GM12878 (cell line): ENCODE measurements around the gene POLR2F. TPM values are rescaled to one million over a fixed set of nuclear protein-coding genes. Genes with fewer than 3 reads are reported as not detected.

Experiments
- ATAC-seq: fragments of 200-7000 bp; cut with Tn5 transposase; 3 replicates; pipeline ENCODE4 v1.9.1; 2020; ENCODE audit warnings: mild to moderate bottlenecking, moderate library complexity
- BruUV-seq: library from RNA; stranded (reverse); fragments of 400-500 nt; replicated peaks from 2 replicates; lab custom pipeline; 2021; lab: Mats Ljungman, UMichigan
- CTCF ChIA-PET: fragments of 300-600 bp; sonication (Branson Sonifier 250); formaldehyde crosslinking; extraction: SDS; loops from one replicate; lab custom pipeline; 2021; ENCODE audit warnings: inconsistent platforms; lab: Yijun Ruan, JAX
- POLR2A ChIA-PET: fragments of 350-600 bp; formaldehyde crosslinking; extraction: SDS; loops from one replicate; lab custom pipeline; 2021; ENCODE audit warnings: inconsistent platforms; lab: Charles Lee
- RAD21 ChIA-PET: fragments of 300-600 bp; sonication (Branson Sonifier 250); formaldehyde crosslinking; loops from one replicate; lab custom pipeline; 2023; ENCODE audit warnings: antibody characterized with exemption; ENCODE audit not compliant: unreplicated experiment; lab: Charles Lee
- SMC1A ChIA-PET: fragments of 300-600 bp; sonication (Branson Sonifier 250); formaldehyde crosslinking; loops from one replicate; lab custom pipeline; 2023; ENCODE audit not compliant: unreplicated experiment, uncharacterized antibody; lab: Charles Lee
- DNase-seq: peaks from one replicate; pipeline ENCODE4 v3.0.0-alpha.2; 2011; ENCODE audit warnings: low read depth, low spot score
- FAIRE-seq: peaks from 3 replicates; lab custom pipeline; 2011; peaks lifted over from hg19 to GRCh38; lab: Jason Lieb, UNC
- H2AFZ ChIP-seq: 2 replicates; pipeline ENCODE4 v1.6.0; 2011; ENCODE audit warnings: low read depth, low read length, control low read depth; ENCODE audit not compliant: control insufficient read depth
- H3K27ac ChIP-seq: 2 replicates; pipeline ENCODE4 v1.5.1; 2011; ENCODE audit warnings: control low read depth; ENCODE audit not compliant: control insufficient read depth, insufficient read depth
- H3K27me3 ChIP-seq, 2 experiments: replicated peaks in 1 of 2; 2 replicates each; pipeline versions ENCODE4 v1.6.0 to v1.6.1; 2011; ENCODE audit warnings: low read length in 1 of 2; ENCODE audit not compliant: control insufficient read depth in 2 of 2, insufficient read depth in 2 of 2
- H3K36me3 ChIP-seq, 2 experiments: 2 replicates each; pipeline ENCODE4 v1.5.1; 2011; ENCODE audit warnings: low read length in 1 of 2; ENCODE audit not compliant: control insufficient read depth in 2 of 2, insufficient read depth in 2 of 2
- H3K4me1 ChIP-seq: 2 replicates; pipeline ENCODE4 v1.6.1; 2011; ENCODE audit warnings: mild to moderate bottlenecking, low read length, moderate library complexity, mixed read lengths; ENCODE audit not compliant: control insufficient read depth, insufficient read depth
- H3K4me2 ChIP-seq: 2 replicates; pipeline ENCODE4 v1.6.0; 2011; ENCODE audit warnings: control low read depth; ENCODE audit not compliant: control insufficient read depth, insufficient read depth
- H3K4me3 ChIP-seq: fragments of 200-600 bp; sonication (generic); 2 replicates; pipeline ENCODE4 v1.5.1; 2016
- H3K79me2 ChIP-seq: 2 replicates; pipeline ENCODE4 v1.6.0; 2011; ENCODE audit warnings: low read length; ENCODE audit not compliant: control insufficient read depth, insufficient read depth
- H3K9ac ChIP-seq: 2 replicates; pipeline ENCODE4 v1.8.0; 2011; ENCODE audit warnings: low read length, control low read depth, mixed read lengths; ENCODE audit not compliant: control insufficient read depth, insufficient read depth
- H3K9me3 ChIP-seq: replicated peaks from 3 replicates; pipeline ENCODE4 v1.5.1; 2011; ENCODE audit warnings: mild to moderate bottlenecking, low read length; ENCODE audit not compliant: control insufficient read depth, insufficient read depth
- H4K20me1 ChIP-seq: 2 replicates; pipeline ENCODE4 v1.6.0; 2011; ENCODE audit not compliant: control insufficient read depth, insufficient read depth
- BMI1 ChIP-seq: fragments of 450-650 bp; IDR thresholded peaks from 2 replicates; pipeline ENCODE4 v1.6.1; 2016; ENCODE audit warnings: mild to moderate bottlenecking, moderate library complexity, borderline replicate concordance
- E2F4 ChIP-seq: IDR thresholded peaks from 2 replicates; pipeline ENCODE4 v1.6.1; 2012; ENCODE audit warnings: low read depth, low read length, improper control_type of control experiment
- ESRRA ChIP-seq: IDR thresholded peaks from 2 replicates; pipeline ENCODE4 v1.6.1; 2012; ENCODE audit warnings: mild to moderate bottlenecking, low read length, improper control_type of control experiment
- FOS ChIP-seq: IDR thresholded peaks from 3 replicates; pipeline ENCODE4 v1.6.1; 2011; ENCODE audit warnings: borderline replicate concordance; ENCODE audit not compliant: insufficient read length; ENCODE audit errors: extremely low read depth
- GABPA ChIP-seq: IDR thresholded peaks from 2 replicates; pipeline ENCODE4 v1.6.1; 2014; ENCODE audit warnings: antibody characterized with exemption, low read depth, mild to moderate bottlenecking, inconsistent platforms
- IKZF1 ChIP-seq: fragments of 450-650 bp; conservative IDR thresholded peaks from 2 replicates; pipeline ENCODE4 v1.6.1; 2017; ENCODE audit warnings: antibody characterized with exemption, mild to moderate bottlenecking
- NFYB ChIP-seq: IDR thresholded peaks from 2 replicates; pipeline ENCODE4 v1.6.1; 2011; ENCODE audit warnings: low read depth, mild to moderate bottlenecking, low read length, improper control_type of control experiment, moderate library complexity; ENCODE audit not compliant: insufficient read depth
- NRF1 ChIP-seq: conservative IDR thresholded peaks from 2 replicates; pipeline ENCODE4 v1.6.1; 2011; ENCODE audit warnings: mild to moderate bottlenecking, low read depth, low read length, improper control_type of control experiment
- POLR2A ChIP-seq: IDR thresholded peaks from 2 replicates; pipeline ENCODE4 v1.6.1; 2011; ENCODE audit warnings: low read depth, mild to moderate bottlenecking, low read length
- RCOR1 ChIP-seq: conservative IDR thresholded peaks from 2 replicates; pipeline ENCODE4 v1.6.1; 2012; ENCODE audit warnings: low read depth, low read length, improper control_type of control experiment
- SIN3A ChIP-seq: IDR thresholded peaks from 2 replicates; pipeline ENCODE4 v1.6.1; 2012; ENCODE audit warnings: low read depth, low read length, improper control_type of control experiment
- SMC3 ChIP-seq: IDR thresholded peaks from 2 replicates; pipeline ENCODE4 v1.6.1; 2011; ENCODE audit warnings: low read length, improper control_type of control experiment, borderline replicate concordance
- SREBF2 ChIP-seq: IDR thresholded peaks from 2 replicates; pipeline ENCODE4 v1.6.1; 2012; ENCODE audit warnings: mild to moderate bottlenecking, low read length
- STAT3 ChIP-seq: IDR thresholded peaks from 2 replicates; pipeline ENCODE4 v1.6.1; 2011; ENCODE audit warnings: low read depth, low read length, improper control_type of control experiment
- ZNF24 ChIP-seq: fragments of 450-650 bp; IDR thresholded peaks from 2 replicates; pipeline ENCODE4 v1.6.1; 2017; ENCODE audit warnings: antibody characterized with exemption, mild to moderate bottlenecking
- WGBS: methylation state at CpG from one replicate; pipeline ENCODE4 v1.1.6; 2016; ENCODE audit warnings: low lambda C conversion rate; ENCODE audit not compliant: insufficient replicate concordance, insufficient coverage; ENCODE audit errors: missing lambda C conversion rate; 5-methylcytosine and 5-hydroxymethylcytosine counted together
- in situ Hi-C: fragments of 300-500 bp; cut with MboI; formaldehyde crosslinking; loops from 9 replicates; pipeline ENCODE4 v1.14.3; 2018; ENCODE audit warnings: mixed read lengths
- intact Hi-C: fragments of 100-400 bp; cut with micrococcal nuclease; formaldehyde crosslinking; loops from one replicate; pipeline ENCODE4 v1.14.2; 2022; ENCODE audit not compliant: unreplicated experiment
- polyA plus RNA-seq, 11 experiments: library from polyadenylated mRNA; depleted of rRNA in 4 of 11; unstranded in 6 of 11; stranded (reverse) in 5 of 11; fragments of >200 nt; fragmentation: Nextera tagmentation in 4 of 11; fragmentation: Illumina TruSeq in 1 of 11; extraction: Ambion mirVana in 4 of 11; extraction: Trizol in 1 of 11; gene quantifications; 1 replicate in 1 of 11; 2 replicates in 10 of 11; pipeline versions ENCODE4 v1.2.1 to v1.2.3, GENCODE V29; 2011 to 2016; ENCODE audit warnings: inconsistent platforms in 2 of 11, missing spikeins in 2 of 11, low read depth in 1 of 11
- total RNA-seq, 4 experiments: library from RNA; depleted of rRNA in 3 of 4; stranded (reverse); fragments of >200 nt in 3 of 4; fragmentation: Illumina TruSeq in 1 of 4; extraction: Trizol in 1 of 4; gene quantifications; 2 replicates each; pipeline versions ENCODE4 v1.2.1 to v1.2.3, GENCODE V29; 2013 to 2021

Gene POLR2F
- total and polyA plus RNA-seq, 10 of the 15 experiments (the other 5 are each of a cell fraction or from before 2014, with no cell fraction given) = 71.9 to 218 (median 100.0) TPM

GRCh38 chr22:37953062-37953436 is 450 bp upstream of the POLR2F start:
- no peaks in the 10 kb centered on the region for H4K20me1 ChIP-seq
- H3K9ac ChIP-seq = peak overlapping the region; percentile 81; the same call in 1 of the 2 replicates
- no peaks in the 10 kb centered on the region for H3K9me3 ChIP-seq
- H3K36me3 ChIP-seq = peaks cover 1 to 10% of the 10 kb centered on the region in 2 experiments; a peak in 2 of 4 replicates
- no peak for TF ChIP-seq ESRRA
- no peak for TF ChIP-seq IKZF1
- no peak for TF ChIP-seq POLR2A
- no peak for TF ChIP-seq SMC3
- peak overlapping the region; percentile 100 for H3K4me2 ChIP-seq
- in situ Hi-C loops = no loop called here
- intact Hi-C loops = no loop called here
- peaks cover 15% of the 10 kb centered on the region for H3K79me2 ChIP-seq
- no peak overlapping the region for H3K27ac ChIP-seq
- DNase-seq = no peak
- POLR2A ChIA-PET = interaction anchor here (1.0 to 1.6 kb wide), 3 partner anchors 10 to 231 kb away, joined by 4 to 6 read pairs (median 6); partner anchors contain the start of gene GCAT
- H3K27me3 ChIP-seq = 0 out of 4 replicates have a peak, but pooled peaks cover 0 to 1% of the 10 kb centered on the region in 2 experiments
- peaks cover 4% of the 10 kb centered on the region; the same call in 1 of the 2 replicates for H3K4me1 ChIP-seq
- peak overlapping the region; percentile 89 for H3K4me3 ChIP-seq
- WGBS = 1% methylated on average over 13 of the region's 13 CpGs
- CTCF ChIA-PET = interaction anchor here (0.9 to 4.8 kb wide), 5 partner anchors 13 to 385 kb away, joined by 3 to 42 read pairs (median 6); no protein-coding TSS in a partner anchor
- BruUV-seq = no TSS peak
- H2AFZ ChIP-seq = peak overlapping the region; percentile 91
- no peak for FAIRE-seq
- RAD21 ChIA-PET = interaction anchor here (0.8 to 2.5 kb wide), 4 partner anchors 13 to 292 kb away, joined by 3 to 7 read pairs (median 3); partner anchors contain the start of gene ANKRD54
- SMC1A ChIA-PET = interaction anchor here (1.1 to 2.7 kb wide), 3 partner anchors 12 to 103 kb away, joined by 3 to 15 read pairs (median 4); no protein-coding TSS in a partner anchor
- ATAC-seq = peak; percentile 57

- Histone ChIP-seq H3K27ac (no peak overlapping the region), H3K9me3 (no peaks in the 10 kb centered on the region), H4K20me1 (no peaks in the 10 kb centered on the region), H3K4me1 (peaks cover 4% of the 10 kb centered on the region; the same call in 1 of the 2 replicates), H3K36me3 (peaks cover 6 to 20% of the 10 kb centered on the region in 2 experiments), H3K27me3 (0 out of 4 replicates have a peak, but pooled peaks cover 0 to 1% of the 10 kb centered on the region in 2 experiments), H3K9ac (peak overlapping the region; percentile 33; the same call in 1 of the 2 replicates)
- in situ Hi-C loops = no loop called here
- BruUV-seq = no TSS peak
- DNase-seq (no peak), FAIRE-seq (no peak), ATAC-seq (no peak)
- CTCF ChIA-PET = interaction anchor here (0.6 to 4.8 kb wide), 12 partner anchors 8 to 1456 kb away, joined by 3 to 42 read pairs (median 3); partner anchors contain the start of genes GALR3 and MICALL1
- TF ChIP-seq NRF1 = no peak
- TF ChIP-seq SREBF2 = no peak
- TF ChIP-seq BMI1 = no peak
- TF ChIP-seq SIN3A = no peak
- TF ChIP-seq GABPA = no peak
- no peak for TF ChIP-seq FOS
- no peak for TF ChIP-seq ZNF24
- TF ChIP-seq RCOR1 = no peak
- TF ChIP-seq NFYB = no peak
- no peak for TF ChIP-seq E2F4
- TF ChIP-seq STAT3 = no peak
- TF ChIP-seq, all 136 proteins: peak for 0
- ChIA-PET SMC1A (interaction anchor here (1.2 to 2.7 kb wide), 2 partner anchors 11 to 147 kb away, joined by 3 to 15 read pairs; partner anchors contain the start of gene GCAT), RAD21 (interaction anchor here (0.7 to 2.5 kb wide), 3 partner anchors 20 to 346 kb away, joined by 3 to 7 read pairs (median 3); no protein-coding TSS in a partner anchor), POLR2A (interaction anchor here (0.6 to 1.1 kb wide), 4 partner anchors 9 to 296 kb away, joined by 4 read pairs; no protein-coding TSS in a partner anchor)
- intact Hi-C loops = no loop called here
- Histone ChIP-seq H3K4me3 (peak overlapping the region; percentile 89), H3K4me2 (peak overlapping the region; percentile 78), H2AFZ (no peak overlapping the region), H3K79me2 (peaks cover 15% of the 10 kb centered on the region)
- WGBS = 78% methylated on average over 4 of the region's 4 CpGs
Measured at GRCh38 chr22:37954686-37955085, 1.2 kb downstream of the POLR2F start.
